Measurements from ENCODE around the gene RETREG3.

GRCh38 chr17:42560246-42560645 lies 48.9 kb downstream of the RETREG3 start:
- no peak for TF ChIP-seq CTCF (IDR thresholded peaks at IDR 0.05)
- TF ChIP-seq POLR2A (IDR thresholded peaks at IDR 0.05), result no peak
- no peak for TF ChIP-seq POLR2AphosphoS5 (IDR thresholded peaks at IDR 0.05; ENCODE audit: insufficient read depth in 1 of 2, low read depth in 1 of 2)
